HG03108 (cell line): ENCODE data around the gene FRMD4A.

ENCODE experiments used
- ATAC-seq: cut with Tn5 transposase; IDR thresholded peaks from one replicate; pipeline ENCODE4 v1.9.1; 2021; ENCODE audit warnings: moderate library complexity; ENCODE audit not compliant: unreplicated experiment

The FRMD4A gene

DNA sequence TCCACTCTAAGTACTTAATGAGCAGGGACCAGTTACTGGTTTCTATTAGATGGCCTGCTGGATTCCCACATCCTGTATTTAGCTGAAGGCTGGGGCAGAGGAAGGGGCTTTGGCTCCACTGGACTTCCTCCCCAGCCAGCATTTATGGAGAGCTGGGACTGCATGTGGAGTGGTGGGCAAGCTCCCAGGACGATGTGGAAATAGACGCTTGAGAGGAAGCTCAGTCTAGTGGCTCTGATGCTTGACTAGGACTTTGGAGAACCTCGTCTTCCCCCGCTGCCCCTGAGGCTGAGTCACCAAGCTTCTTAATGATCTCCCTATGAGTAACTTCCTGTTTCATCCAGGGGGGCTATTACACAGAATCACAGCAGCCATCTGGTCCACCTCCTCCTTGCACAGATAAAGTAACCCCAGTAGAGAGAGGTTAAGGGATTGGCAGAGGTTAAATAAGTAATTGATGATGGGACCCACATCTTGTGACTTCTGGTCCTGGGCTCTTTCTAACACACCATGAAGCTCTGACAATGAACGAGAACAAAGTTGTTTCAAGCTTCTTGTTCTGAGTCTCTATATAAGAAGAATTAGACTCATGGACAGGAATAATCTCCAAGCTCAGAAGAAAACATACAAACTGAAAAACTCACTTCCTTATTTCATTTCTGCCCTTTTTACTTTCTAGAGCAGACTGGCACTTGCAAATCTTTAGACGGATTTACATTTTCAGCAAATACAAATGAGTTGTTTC, 617.7 kb downstream of the FRMD4A start:
- ATAC-seq = peak; percentile 77

DNA sequence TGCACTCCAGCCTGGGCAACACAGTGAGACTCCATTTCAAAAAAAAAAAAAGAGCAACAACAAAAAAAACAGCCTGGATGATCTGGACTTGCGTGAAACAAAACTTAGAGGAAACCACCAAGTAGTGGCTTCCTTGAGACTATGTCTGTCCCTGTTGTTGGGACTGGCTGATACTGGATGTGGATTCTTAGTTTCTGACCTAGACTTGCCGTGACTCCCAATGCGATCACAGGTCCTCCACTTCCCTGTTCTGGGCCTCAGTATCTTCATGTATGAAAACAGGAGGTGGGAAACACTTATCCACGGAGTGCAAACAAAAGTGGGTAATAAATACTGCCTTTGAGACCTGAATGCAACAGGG, 618.3 kb downstream of the FRMD4A start:
- no peak for ATAC-seq

DNA sequence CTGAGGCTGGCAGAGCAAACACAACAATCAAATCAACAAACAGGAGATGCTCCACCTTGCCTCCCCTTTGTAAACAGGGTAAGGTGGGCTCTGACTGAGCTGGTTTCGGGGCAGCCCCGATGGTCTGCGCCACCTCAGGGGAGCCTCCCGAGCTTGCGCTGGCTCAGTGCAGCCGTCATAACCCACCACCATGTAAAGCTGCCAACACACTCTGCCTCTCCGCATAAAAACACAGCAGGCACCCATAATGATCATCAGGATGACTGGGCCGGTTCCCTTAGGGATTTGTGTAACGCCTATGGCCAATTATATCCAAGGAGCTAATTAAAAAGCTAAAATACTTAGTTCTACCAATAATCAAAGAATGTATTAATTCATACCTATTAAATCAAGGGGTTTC, 619.4 kb downstream of the FRMD4A start:
- ATAC-seq = no peak

GRCh38 chr10:13709931-13710650, 620.6 kb downstream of the FRMD4A start:
- no peak for ATAC-seq

- no peak for ATAC-seq
Observed at GRCh38 chr10:13708256-13708990, 622.3 kb downstream of the FRMD4A start.

- ATAC-seq = no peak
Observed at GRCh38 chr10:13707156-13707881, 623.4 kb downstream of the FRMD4A start.

GRCh38 chr10:13706604-13707003, 624.1 kb downstream of the FRMD4A start:
- ATAC-seq = no peak

GRCh38 chr10:13706175-13706574, 624.5 kb downstream of the FRMD4A start:
- ATAC-seq = no peak

- no peak for ATAC-seq
Observed at GRCh38 chr10:13705526-13706174, 625.1 kb downstream of the FRMD4A start.

- ATAC-seq = no peak
Observed at GRCh38 chr10:13704964-13705363, 625.8 kb downstream of the FRMD4A start.

DNA sequence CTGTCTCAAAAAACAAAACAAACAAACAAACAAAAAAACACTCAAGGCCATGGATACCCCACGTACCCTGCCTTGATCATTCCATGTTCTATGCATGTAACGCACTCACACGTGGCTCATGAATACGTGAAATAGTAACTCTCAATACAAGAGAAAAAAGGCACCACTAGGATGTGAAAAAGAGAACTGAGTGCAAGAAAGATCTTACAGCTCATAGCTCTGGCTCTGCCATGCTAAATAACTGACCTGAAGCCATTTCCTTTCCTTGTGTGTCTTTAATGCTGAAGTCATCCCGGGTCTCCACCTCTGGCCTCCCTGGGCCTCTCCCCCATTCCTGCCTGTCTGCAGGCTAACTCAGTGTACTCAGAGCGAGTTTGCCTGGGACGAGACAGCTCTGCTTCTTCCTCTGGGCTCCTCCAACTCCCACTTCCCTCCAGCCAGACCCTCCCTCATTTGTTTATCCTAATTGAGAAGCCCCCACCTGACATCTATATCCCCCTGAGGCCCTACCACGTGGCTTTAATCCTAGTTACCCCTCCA, 626.7 kb downstream of the FRMD4A start:
- no peak for ATAC-seq

GRCh38 chr10:13703101-13703818, 627.5 kb downstream of the FRMD4A start:
- ATAC-seq = no peak

DNA sequence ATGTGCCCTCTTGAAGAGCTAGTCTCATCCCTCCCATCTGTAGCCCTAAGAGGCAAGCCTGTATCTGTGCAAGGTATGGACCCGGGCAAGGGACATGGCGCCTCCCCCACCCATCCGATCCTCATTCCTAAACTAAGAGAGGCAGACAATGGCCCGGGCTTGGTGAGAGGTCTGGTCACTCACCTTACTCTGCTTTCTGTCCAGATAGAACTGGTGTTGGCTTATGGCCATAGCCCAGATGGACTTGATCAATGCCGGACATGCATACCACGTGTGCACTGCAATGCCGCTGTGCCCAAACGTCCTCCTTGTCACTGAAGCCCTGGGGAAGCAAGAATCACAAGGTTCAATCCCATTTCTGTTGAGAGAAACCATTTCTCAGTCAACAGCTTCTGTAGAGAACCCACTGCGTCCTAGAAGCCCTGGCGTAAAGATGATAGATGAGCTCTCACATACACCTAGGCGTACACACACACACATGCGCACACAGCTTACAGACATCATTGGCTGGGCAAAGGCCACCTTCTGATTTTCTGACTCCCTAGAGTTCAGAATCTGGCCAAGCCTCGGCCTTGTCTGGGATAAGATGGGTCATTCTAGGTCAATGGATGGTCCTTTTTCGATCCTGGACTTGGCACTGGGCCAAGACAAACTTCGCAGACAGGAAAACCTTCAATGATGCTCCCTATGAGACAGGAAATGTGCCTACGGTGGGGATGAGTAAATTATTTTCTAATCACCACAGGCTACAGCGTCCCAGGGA, 629.4 kb downstream of the FRMD4A start:
- ATAC-seq = no peak

GRCh38 chr10:13700473-13701144, 630.1 kb downstream of the FRMD4A start:
- ATAC-seq = no peak

DNA sequence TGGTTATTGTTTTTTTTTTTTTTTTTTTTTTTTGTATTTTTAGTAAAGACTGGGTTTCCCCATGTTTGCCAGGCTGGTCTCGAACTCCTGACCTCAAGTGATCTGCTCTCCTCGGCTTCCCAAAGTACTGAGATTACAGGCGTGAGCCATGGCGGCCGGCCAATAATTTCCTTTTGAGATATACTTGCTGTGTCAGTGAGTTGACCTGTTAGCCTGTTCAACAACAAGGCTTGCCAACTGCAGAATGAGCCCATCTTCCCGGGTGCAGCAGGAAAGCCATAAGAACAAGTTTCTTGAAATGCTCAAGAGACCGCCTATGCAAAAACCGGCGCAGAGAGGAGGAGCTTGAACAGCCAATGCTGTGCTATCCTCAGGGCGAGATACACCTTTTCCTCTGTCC, 631.5 kb downstream of the FRMD4A start:
- no peak for ATAC-seq

DNA sequence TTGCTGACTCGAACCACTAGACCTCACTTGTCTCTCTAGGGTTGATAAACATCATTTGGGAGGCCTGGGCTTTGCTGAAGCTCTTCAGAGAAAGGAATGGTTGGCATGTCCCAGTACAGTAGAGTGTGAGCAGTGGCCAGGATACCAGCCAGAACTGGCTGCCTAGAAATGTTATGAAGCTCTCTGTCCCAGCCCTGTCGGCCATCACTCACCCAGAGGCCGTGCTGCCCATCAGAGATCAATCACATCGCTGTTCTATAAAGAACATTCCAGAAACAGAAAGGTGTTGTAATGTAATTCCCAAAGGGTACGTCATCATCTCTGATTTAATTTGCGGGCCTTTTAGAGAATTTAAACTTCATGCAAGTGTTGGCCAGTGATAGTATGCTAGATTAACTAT, 632.5 kb downstream of the FRMD4A start:
- ATAC-seq = no peak

DNA sequence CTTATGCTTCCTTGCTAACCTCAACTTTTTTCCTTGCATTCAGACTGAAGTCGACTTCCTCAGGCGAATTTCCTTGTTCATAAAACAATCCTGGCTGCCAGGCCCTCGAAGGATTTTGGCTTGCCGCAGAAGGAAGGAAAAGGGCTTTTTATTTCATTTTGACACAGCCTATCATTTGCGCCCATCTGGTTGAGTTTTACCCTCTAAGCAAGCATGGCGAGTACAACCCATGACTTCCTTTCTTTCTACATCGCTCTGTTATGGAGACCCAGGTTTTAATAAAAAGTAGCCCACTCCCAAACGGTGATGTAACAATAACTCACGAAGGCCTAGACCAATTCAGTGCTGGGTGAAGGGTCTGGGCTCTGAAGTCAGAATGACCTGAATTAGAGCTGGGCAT, 634.7 kb downstream of the FRMD4A start:
- ATAC-seq = no peak

- ATAC-seq = no peak
Observed at GRCh38 chr10:13695588-13695987, 635.1 kb downstream of the FRMD4A start.
